ENCODE measurements around the gene NFATC2. TPM values are rescaled to one million over a fixed set of nuclear protein-coding genes. Genes with fewer than 3 reads are reported as not detected.

Gene NFATC2
- total RNA-seq, 1 experiment from 2014 or later, result 0.61 TPM

DNA sequence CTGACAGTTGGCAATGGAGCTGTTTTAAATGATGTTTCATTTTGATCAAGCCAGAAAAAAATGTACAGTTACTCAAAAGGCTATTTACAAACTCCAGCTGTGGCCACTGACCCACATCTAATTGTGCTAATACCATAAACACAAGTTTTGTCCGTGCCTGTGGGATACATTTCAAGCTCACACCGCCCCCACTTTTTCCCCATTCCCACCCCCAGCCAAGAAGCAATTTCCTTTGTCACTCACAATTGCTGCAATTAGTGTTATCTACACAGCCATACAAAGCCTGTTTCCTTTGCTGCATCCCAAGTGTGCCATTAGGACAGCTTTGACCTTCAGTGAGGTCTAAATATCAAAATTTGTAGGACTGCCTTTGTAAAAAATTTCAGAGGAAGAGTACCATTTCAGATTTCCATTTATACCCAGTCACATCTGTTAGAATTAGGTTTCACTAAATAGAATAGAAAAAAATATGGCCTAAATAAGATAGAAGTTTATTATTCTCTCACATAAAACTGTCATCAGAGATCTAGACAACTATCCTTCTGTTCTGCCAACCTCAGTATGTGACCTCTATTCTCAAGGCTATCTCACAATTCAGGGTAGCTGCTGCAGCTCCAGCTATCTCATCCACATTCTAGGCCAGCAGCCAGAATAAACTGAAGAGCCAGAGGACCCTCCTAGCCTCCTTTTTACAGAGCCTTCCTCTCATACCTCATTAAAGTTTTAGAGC, 202.6 kb downstream of the NFATC2 start:
- DNase-seq, result no peak
- Histone ChIP-seq H3K27me3 (ENCODE audit: insufficient read depth, low read length) (no peaks in the 10 kb centered on the region), H2AFZ (ENCODE audit: low read length) (no peak overlapping the region), H2AK5ac (ENCODE audit: insufficient read length, low read length) (no peak overlapping the region), H3K14ac (ENCODE audit: insufficient read depth, low read length) (no peak overlapping the region), H2BK12ac (ENCODE audit: insufficient read length, low read depth, low read length) (no peak overlapping the region), H3K9ac (ENCODE audit: extremely low read depth, insufficient read length, low read length) (no peak overlapping the region), H4K8ac (replicated peaks; ENCODE audit: insufficient read length, low read depth, low read length) (no peak overlapping the region), H3K79me2 (ENCODE audit: insufficient read depth, low read length) (no peaks in the 10 kb centered on the region), H2BK20ac (ENCODE audit: low read depth, low read length, poor library complexity, severe bottlenecking) (no peak overlapping the region), H3K4me2 (ENCODE audit: insufficient read depth, insufficient read length, low read length) (no peak overlapping the region), H3K4ac (ENCODE audit: low read depth, low read length) (no peak overlapping the region), H4K5ac (ENCODE audit: insufficient read length, low read depth, low read length) (no peak overlapping the region), H4K91ac (ENCODE audit: insufficient read length, low read depth, low read length) (no peak overlapping the region), H3K56ac (ENCODE audit: insufficient read length, low read depth, low read length) (no peak overlapping the region), H2BK5ac (ENCODE audit: insufficient read length, low read length) (no peak overlapping the region), H3K18ac (ENCODE audit: insufficient read length, low read depth, low read length) (no peak overlapping the region), H3K23ac (ENCODE audit: insufficient read length, low read depth, low read length) (no peak overlapping the region), H2BK120ac (ENCODE audit: low read depth, low read length, poor library complexity, severe bottlenecking) (no peak overlapping the region), H2BK15ac (ENCODE audit: low read depth, low read length) (no peak overlapping the region), H4K20me1 (ENCODE audit: control insufficient read depth, insufficient read depth, insufficient read length) (no peaks in the 10 kb centered on the region), H3T11ph (ENCODE audit: low read length) (no peak overlapping the region), H3K23me2 (ENCODE audit: insufficient read length, low read depth, low read length, poor library complexity, severe bottlenecking) (no peaks in the 10 kb centered on the region), H3K4me1 (ENCODE audit: insufficient read depth, low read length) (no peaks in the 10 kb centered on the region), H3K27ac (ENCODE audit: insufficient read length, low read depth, low read length) (no peak overlapping the region), H3K9me3 (ENCODE audit: control insufficient read depth, low read depth, low read length) (no peaks in the 10 kb centered on the region), H3K79me1 (ENCODE audit: insufficient read depth, low read depth, low read length, poor library complexity, severe bottlenecking) (no peaks in the 10 kb centered on the region)
- TF ChIP-seq, protein P1, sequence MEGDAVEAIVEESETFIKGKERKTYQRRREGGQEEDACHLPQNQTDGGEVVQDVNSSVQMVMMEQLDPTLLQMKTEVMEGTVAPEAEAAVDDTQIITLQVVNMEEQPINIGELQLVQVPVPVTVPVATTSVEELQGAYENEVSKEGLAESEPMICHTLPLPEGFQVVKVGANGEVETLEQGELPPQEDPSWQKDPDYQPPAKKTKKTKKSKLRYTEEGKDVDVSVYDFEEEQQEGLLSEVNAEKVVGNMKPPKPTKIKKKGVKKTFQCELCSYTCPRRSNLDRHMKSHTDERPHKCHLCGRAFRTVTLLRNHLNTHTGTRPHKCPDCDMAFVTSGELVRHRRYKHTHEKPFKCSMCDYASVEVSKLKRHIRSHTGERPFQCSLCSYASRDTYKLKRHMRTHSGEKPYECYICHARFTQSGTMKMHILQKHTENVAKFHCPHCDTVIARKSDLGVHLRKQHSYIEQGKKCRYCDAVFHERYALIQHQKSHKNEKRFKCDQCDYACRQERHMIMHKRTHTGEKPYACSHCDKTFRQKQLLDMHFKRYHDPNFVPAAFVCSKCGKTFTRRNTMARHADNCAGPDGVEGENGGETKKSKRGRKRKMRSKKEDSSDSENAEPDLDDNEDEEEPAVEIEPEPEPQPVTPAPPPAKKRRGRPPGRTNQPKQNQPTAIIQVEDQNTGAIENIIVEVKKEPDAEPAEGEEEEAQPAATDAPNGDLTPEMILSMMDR (conservative IDR thresholded peaks at IDR 0.05), result no peak
- WGBS (ENCODE audit: extremely low coverage, insufficient read length, low lambda C conversion rate), result no CpG with 5 or more reads among the region's 2 CpGs
- peaks cover 6% of the 10 kb centered on the region for H3K27me3 Mint-ChIP-seq (ENCODE audit: low read depth)
- H3K9me3 Mint-ChIP-seq, result peaks cover 5 to 14% of the 10 kb centered on the region in 2 experiments; a peak in 4 of 5 replicates
- H3K4me3 Mint-ChIP-seq, result no peak overlapping the region
- peaks cover 0 to 4% (median 3%) of the 10 kb centered on the region in 3 experiments; a peak in 3 of 7 replicates for H3K36me3 Mint-ChIP-seq (ENCODE audit: insufficient read depth in 1 of 3, low read depth in 3 of 3)
- H3K4me1 Mint-ChIP-seq, result peaks cover 4 to 5% of the 10 kb centered on the region in 2 experiments
- H3K27ac Mint-ChIP-seq, result no peak overlapping the region; a peak in 1 of 7 replicates
